HG03342 (cell line): ENCODE results near the gene SLC1A4.

Experiments used
- ATAC-seq: cut with Tn5 transposase; IDR thresholded peaks from one replicate; pipeline ENCODE4 v1.9.1; 2021; ENCODE audit warnings: mild to moderate bottlenecking, moderate library complexity; ENCODE audit not compliant: unreplicated experiment

The SLC1A4 gene

GRCh38 chr2:64989126-64989981, at the start of gene SLC1A4:
Gene SLC1A4, plus strand, starts transcription at chr2:64989399. Its CDS starts 245 bp downstream, at chr2:64989644.
- ATAC-seq, result peak; percentile 67

GRCh38 chr2:64941143-64941542, 48.1 kb upstream of the SLC1A4 start:
- ATAC-seq, result no peak

- ATAC-seq, result no peak
These were observed 47.4 kb upstream of the SLC1A4 start for GRCh38 chr2:64941801-64942200.

- no peak for ATAC-seq
These were observed 46.5 kb upstream of the SLC1A4 start for GRCh38 chr2:64942693-64943092.

GRCh38 chr2:64943387-64944150, 45.6 kb upstream of the SLC1A4 start:
- ATAC-seq, result no peak

- no peak for ATAC-seq
These were observed 44.7 kb upstream of the SLC1A4 start for GRCh38 chr2:64944484-64944883.

GRCh38 chr2:64945973-64946768, 43.0 kb upstream of the SLC1A4 start:
- ATAC-seq, result peak; percentile 97

GRCh38 chr2:64946769-64947247, 42.4 kb upstream of the SLC1A4 start:
- ATAC-seq, result no peak

- no peak for ATAC-seq
These were observed 41.3 kb upstream of the SLC1A4 start for GRCh38 chr2:64947885-64948284.

- no peak for ATAC-seq
These were observed 38.7 kb upstream of the SLC1A4 start for GRCh38 chr2:64950226-64951160.

- ATAC-seq, result no peak
These were observed 37.8 kb upstream of the SLC1A4 start for GRCh38 chr2:64951306-64951953.

- ATAC-seq, result no peak
These were observed 37.1 kb upstream of the SLC1A4 start for GRCh38 chr2:64952096-64952495.

- no peak for ATAC-seq
These were observed 36.4 kb upstream of the SLC1A4 start for GRCh38 chr2:64952511-64953482.

GRCh38 chr2:64955467-64955866, 33.7 kb upstream of the SLC1A4 start:
- no peak for ATAC-seq

- no peak for ATAC-seq
These were observed 31.9 kb upstream of the SLC1A4 start for GRCh38 chr2:64957109-64957903.

GRCh38 chr2:64958556-64958955, 30.6 kb upstream of the SLC1A4 start:
- ATAC-seq, result no peak

GRCh38 chr2:64960819-64961218, 28.4 kb upstream of the SLC1A4 start:
- no peak for ATAC-seq
